Lower lobe of right lung (tissue), 2 donors: ENCODE data around the gene TBX21. TPM values are rescaled to one million over a fixed set of nuclear protein-coding genes. Genes with fewer than 3 reads are reported as not detected.

Source experiments
- ATAC-seq, 2 donors: fragments of 200-7000 bp; cut with Tn5 transposase; one replicate each; pipeline ENCODE4 v1.9.1; 2020 to 2022; ENCODE audit warnings: mild to moderate bottlenecking in 2 of 2, moderate library complexity in 2 of 2
- DNase-seq: peaks from one replicate; pipeline ENCODE4 v3.0.0-alpha.2; 2020
- H3K27ac ChIP-seq: fragments of 200-600 bp; one replicate; pipeline ENCODE4 v1.8.0; 2022
- H3K27me3 ChIP-seq: fragments of 200-600 bp; one replicate; pipeline ENCODE4 v1.8.0; 2022; ENCODE audit warnings: low read depth
- H3K36me3 ChIP-seq: fragments of 200-600 bp; one replicate; pipeline ENCODE4 v1.8.0; 2022; ENCODE audit warnings: mild to moderate bottlenecking
- H3K4me1 ChIP-seq: fragments of 200-600 bp; one replicate; pipeline ENCODE4 v1.8.0; 2022
- H3K4me3 ChIP-seq: fragments of 200-600 bp; one replicate; pipeline ENCODE4 v1.8.0; 2022; ENCODE audit warnings: mild to moderate bottlenecking
- H3K9me3 ChIP-seq: fragments of 200-600 bp; one replicate; pipeline ENCODE4 v1.8.0; 2022
- CTCF ChIP-seq: fragments of 200-600 bp; IDR thresholded peaks from one replicate; pipeline ENCODE4 v1.8.0; 2022; ENCODE audit warnings: antibody characterized with exemption, mild to moderate bottlenecking
- intact Hi-C: fragments of 100-400 bp; cut with DNase I; formaldehyde crosslinking; loops from one replicate; pipeline ENCODE4 v1.11.0; 2022
- total RNA-seq: library from RNA; stranded (reverse); fragmentation: NEBNext Ultra II Directional; extraction: Animal tissue kit (Norgen Biotek cat#: 25700); gene quantifications from one replicate; pipeline ENCODE4 v1.2.1, GENCODE V29; 2021
- donor health status: DM: no; HTN: yes; CAD: no; lungs with severe emphysema.

TBX21 gene
- total RNA-seq, 1 donor from 2014 or later = 3.6 TPM

DNA sequence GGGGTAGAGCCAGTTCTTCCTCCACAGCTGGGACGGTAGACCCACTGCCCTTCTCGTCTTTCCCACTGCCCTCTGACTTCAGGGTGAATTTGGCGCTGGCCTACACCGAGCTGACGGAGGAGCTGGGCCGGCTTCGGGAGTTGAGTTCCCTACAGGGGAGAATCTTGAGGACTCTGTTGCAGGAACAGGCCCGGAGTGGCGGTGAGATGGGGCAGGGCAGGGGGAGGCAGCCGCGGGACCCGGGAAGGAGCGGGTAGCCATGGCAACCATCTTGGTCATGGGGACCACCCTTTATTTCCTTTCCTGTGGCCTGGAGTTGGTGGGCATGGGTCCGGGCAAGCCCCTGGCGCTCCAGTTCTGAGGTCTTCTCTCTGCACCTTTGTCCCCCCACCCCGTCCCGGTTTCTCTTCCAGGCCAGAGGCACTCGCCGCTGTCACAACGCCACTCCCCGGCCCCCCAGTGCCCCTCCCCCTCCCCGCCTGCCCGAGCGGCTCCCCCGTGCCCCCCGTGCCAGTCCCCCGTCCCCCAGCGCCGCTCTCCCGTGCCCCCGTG, 24.6 kb upstream of the TBX21 start:
- intact Hi-C loops = no loop called here
- DNase-seq (peak; percentile 36), ATAC-seq (no peak)
- Histone ChIP-seq H3K27ac (no peak overlapping the region), H3K4me1 (peaks cover 32% of the 10 kb centered on the region), H3K4me3 (peak overlapping the region; percentile 37), H3K36me3 (peaks cover 27% of the 10 kb centered on the region), H3K9me3 (no peaks in the 10 kb centered on the region), H3K27me3 (no peaks in the 10 kb centered on the region)
- TF ChIP-seq CTCF = no peak

DNA sequence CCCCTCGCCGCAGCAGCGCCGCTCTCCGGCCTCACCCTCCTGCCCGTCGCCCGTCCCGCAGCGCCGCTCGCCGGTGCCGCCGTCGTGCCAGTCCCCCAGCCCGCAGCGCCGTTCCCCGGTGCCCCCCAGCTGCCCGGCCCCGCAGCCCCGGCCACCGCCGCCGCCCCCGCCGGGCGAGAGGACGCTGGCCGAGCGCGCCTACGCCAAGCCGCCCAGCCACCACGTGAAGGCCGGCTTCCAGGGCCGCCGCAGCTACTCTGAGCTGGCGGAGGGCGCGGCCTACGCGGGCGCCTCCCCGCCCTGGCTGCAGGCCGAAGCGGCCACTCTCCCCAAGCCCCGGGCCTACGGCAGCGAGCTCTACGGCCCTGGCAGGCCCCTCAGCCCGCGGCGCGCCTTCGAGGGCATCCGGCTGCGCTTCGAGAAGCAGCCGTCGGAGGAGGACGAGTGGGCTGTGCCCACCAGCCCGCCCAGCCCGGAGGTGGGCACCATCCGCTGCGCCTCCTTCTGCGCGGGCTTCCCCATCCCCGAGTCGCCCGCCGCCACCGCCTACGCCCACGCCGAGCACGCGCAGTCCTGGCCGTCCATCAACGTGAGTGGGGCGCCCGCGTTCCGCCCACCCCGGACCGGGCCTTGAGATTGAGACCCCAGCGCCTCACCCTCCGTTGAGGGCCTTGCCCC, 24.0 kb upstream of the TBX21 start:
- Histone ChIP-seq H3K36me3 (peaks cover 27% of the 10 kb centered on the region), H3K9me3 (no peaks in the 10 kb centered on the region), H3K4me1 (peaks cover 26% of the 10 kb centered on the region), H3K4me3 (peak overlapping the region; percentile 37), H3K27ac (no peak overlapping the region), H3K27me3 (no peaks in the 10 kb centered on the region)
- peak; percentile 51 for DNase-seq
- peak; percentile 59 to 84 for ATAC-seq
- intact Hi-C loops = no loop called here
- TF ChIP-seq CTCF = no peak

DNA sequence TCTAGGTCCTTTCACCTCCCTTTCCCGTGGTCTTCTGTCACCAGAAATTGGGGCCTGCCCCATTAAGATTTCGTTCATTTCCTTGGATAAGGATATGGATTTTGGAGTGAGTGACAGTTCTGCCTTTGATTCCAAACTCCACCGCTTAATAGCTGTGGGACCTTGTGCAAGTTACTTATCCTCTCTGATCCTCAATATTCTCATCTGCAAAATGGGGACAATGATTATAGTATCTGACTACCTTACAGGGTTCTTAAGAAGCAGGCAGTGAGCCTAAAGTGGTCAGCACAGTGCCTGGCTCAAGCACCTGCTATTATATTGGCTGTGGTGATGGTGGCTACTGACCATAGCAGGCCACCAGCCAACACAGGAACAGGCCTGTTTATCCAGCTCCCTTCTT, 23.4 kb upstream of the TBX21 start:
- no peaks in the 10 kb centered on the region for H3K27me3 ChIP-seq
- peaks cover 20% of the 10 kb centered on the region for H3K4me1 ChIP-seq
- H3K9me3 ChIP-seq = no peaks in the 10 kb centered on the region
- no peak for DNase-seq
- no peak for ATAC-seq
- H3K4me3 ChIP-seq = no peak overlapping the region
- peaks cover 27% of the 10 kb centered on the region for H3K36me3 ChIP-seq
- intact Hi-C loops = no loop called here
- H3K27ac ChIP-seq = no peak overlapping the region
- no peak for TF ChIP-seq CTCF

GRCh38 chr17:47711366-47712099, 21.5 kb upstream of the TBX21 start:
- Histone ChIP-seq H3K27me3 (no peaks in the 10 kb centered on the region), H3K4me1 (peaks cover 7% of the 10 kb centered on the region), H3K27ac (no peak overlapping the region), H3K9me3 (no peaks in the 10 kb centered on the region), H3K36me3 (peaks cover 27% of the 10 kb centered on the region), H3K4me3 (no peak overlapping the region)
- intact Hi-C loops = no loop called here
- TF ChIP-seq CTCF = no peak
- ATAC-seq (no peak), DNase-seq (no peak)

DNA sequence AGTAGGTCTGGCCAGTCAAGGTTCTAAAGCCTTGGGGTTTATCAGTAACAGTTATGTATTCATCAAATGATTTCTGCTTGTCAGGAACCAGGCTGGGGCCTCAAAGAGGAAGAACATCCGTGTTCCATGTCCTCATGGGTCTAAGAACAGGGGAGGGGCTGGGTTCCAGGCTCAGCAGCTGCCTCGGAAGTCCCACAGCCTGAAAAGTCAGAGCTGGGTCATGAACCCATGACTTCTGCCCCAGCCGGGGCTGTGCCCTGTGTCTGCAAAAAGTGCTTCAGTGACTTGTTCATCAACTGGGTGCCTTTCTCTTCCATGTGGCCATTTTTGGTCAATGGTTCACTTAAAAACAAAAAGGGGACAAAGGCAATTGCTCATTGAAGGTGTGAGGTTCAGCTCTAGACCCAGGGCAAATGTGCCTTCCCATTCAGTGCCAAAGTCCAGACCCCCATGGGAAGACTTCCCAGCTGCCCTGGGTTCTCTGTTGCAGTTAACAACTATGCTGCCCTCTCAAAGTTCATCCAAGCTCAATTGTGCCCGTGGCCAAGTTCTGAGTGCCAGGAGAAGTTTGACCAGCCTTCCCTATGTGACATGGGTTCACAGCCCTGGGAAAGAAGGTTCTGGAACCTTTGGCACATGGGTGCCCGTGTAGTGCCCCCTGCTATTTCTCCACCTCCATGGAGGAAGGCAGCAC, 20.6 kb upstream of the TBX21 start:
- H3K36me3 ChIP-seq = peaks cover 27% of the 10 kb centered on the region
- ATAC-seq (no peak), DNase-seq (no peak)
- no peaks in the 10 kb centered on the region for H3K27me3 ChIP-seq
- intact Hi-C loops = no loop called here
- peaks cover under 1% of the 10 kb centered on the region for H3K4me1 ChIP-seq
- H3K9me3 ChIP-seq = no peaks in the 10 kb centered on the region
- no peak for TF ChIP-seq CTCF
- H3K27ac ChIP-seq = no peak overlapping the region
- no peak overlapping the region for H3K4me3 ChIP-seq
